ENCODE data around the gene EGFL7. TPM values are rescaled to one million over a fixed set of nuclear protein-coding genes. Genes with fewer than 3 reads are reported as not detected.
A peak's percentile ranks its signal among the peaks of the same experiment; 100 is the strongest.

EGFL7 gene
- total and polyA plus RNA-seq, 2 of the 8 experiments (the other 6 are each of a cell fraction or from before 2014, with no cell fraction given), result 37.8 to 53.4 TPM

- Histone ChIP-seq H4K91ac (replicated peaks; ENCODE audit: insufficient read length, low read length) (no peak overlapping the region), H3K79me1 (ENCODE audit: low read depth, low read length) (no peaks in the 10 kb centered on the region), H3K18ac (ENCODE audit: extremely low read depth, low read length) (no peak overlapping the region), H2BK15ac (ENCODE audit: low read length) (no peak overlapping the region), H3K4me1 (replicated peaks in 1 of 4; ENCODE audit: control insufficient read depth in 3 of 4, insufficient read depth in 4 of 4, low read length in 3 of 4) (peaks cover 0 to 4% (median 0%) of the 10 kb centered on the region in 4 experiments; a peak in 1 of 7 replicates), H3K4ac (replicated peaks; ENCODE audit: insufficient read length, low read depth, low read length) (no peak overlapping the region), H3K27ac (ENCODE audit: low read depth, low read length) (no peak overlapping the region), H2BK20ac (ENCODE audit: low read length) (no peak overlapping the region), H2BK5ac (ENCODE audit: low read depth, low read length) (no peak overlapping the region), H2BK120ac (replicated peaks; ENCODE audit: low read depth, low read length) (no peak overlapping the region), H3K79me2 (ENCODE audit: control insufficient read depth in 1 of 2, insufficient read depth in 2 of 2, low read length in 2 of 2) (no peaks in the 10 kb centered on the region), H3K4me2 (ENCODE audit: insufficient read depth in 1 of 2, low read depth in 2 of 2, low read length in 2 of 2) (no peak overlapping the region), H3K9ac (replicated peaks in 1 of 4; ENCODE audit: extremely low read depth in 1 of 4, low read depth in 3 of 4, low read length in 3 of 4) (no peak overlapping the region), H2AK5ac (ENCODE audit: low read depth, low read length) (no peak overlapping the region), H3K9me3 (ENCODE audit: insufficient read depth in 2 of 2, low read depth in 1 of 2, low read length in 1 of 2) (no peaks in the 10 kb centered on the region), H3K56ac (replicated peaks; ENCODE audit: insufficient read length, low read depth, low read length) (no peak overlapping the region), H3K23ac (ENCODE audit: insufficient read length) (no peak overlapping the region), H3K36me3 (ENCODE audit: control insufficient read depth in 2 of 4, insufficient read depth in 4 of 4, low read length in 3 of 4) (no peaks in the 10 kb centered on the region; a peak in 2 of 8 replicates), H3K23me2 (ENCODE audit: low read depth, low read length) (no peaks in the 10 kb centered on the region), H3K27me3 (replicated peaks in 1 of 4; ENCODE audit: control insufficient read depth in 3 of 4, extremely low read depth in 1 of 4, insufficient read depth in 3 of 4, low read length in 3 of 4) (no peaks in the 10 kb centered on the region), H2AFZ (ENCODE audit: low read length) (no peak overlapping the region), H2BK12ac (ENCODE audit: low read depth, low read length) (no peak overlapping the region), H3K14ac (ENCODE audit: insufficient read length) (no peak overlapping the region), H4K5ac (ENCODE audit: insufficient read length, low read depth, low read length) (no peak overlapping the region), H4K8ac (ENCODE audit: extremely low read depth, insufficient read depth, low read length) (peak overlapping the region; percentile 25; the same call in 1 of the 2 replicates), H4K20me1 (replicated peaks in 1 of 2; ENCODE audit: control insufficient read depth in 1 of 2, insufficient read depth in 2 of 2, low read length in 2 of 2) (peaks cover 0 to 2% of the 10 kb centered on the region in 2 experiments), H3K4me3 (ENCODE audit: extremely low read depth in 1 of 4, insufficient read depth in 2 of 4, low read depth in 3 of 4, low read length in 4 of 4) (no peak overlapping the region)
- WGBS, 2 experiments (ENCODE audit: extremely low coverage in 1 of 2, insufficient coverage in 1 of 2, insufficient read length in 1 of 2, insufficient replicate concordance in 2 of 2, low coverage in 1 of 2, low lambda C conversion rate in 2 of 2, missing lambda C conversion rate in 1 of 2), result 91% methylated on average over 13 of the region's 13 CpGs; no CpG with 5 or more reads in 1 of the 2 experiments
- CTCF ChIA-PET (ENCODE audit: partially characterized antibody), result interaction anchor here (0.7 to 6.5 kb wide), 12 partner anchors 9 to 1459 kb away, joined by 3 to 125 read pairs (median 6); partner anchors contain the start of gene AGPAT2
- DNase-seq (ENCODE audit: low read depth in 1 of 2, low spot score in 2 of 2) (no peak), FAIRE-seq (no peak)
- POLR2A ChIA-PET (ENCODE audit: partially characterized antibody), result interaction anchor here (0.7 to 1.2 kb wide), 4 partner anchors 8 to 52 kb away, joined by 3 to 4 read pairs (median 3); no protein-coding TSS in a partner anchor
- TF ChIP-seq SP4 (IDR thresholded peaks at IDR 0.05; ENCODE audit: low read length), result no peak
- TF ChIP-seq FOSL1 (IDR thresholded peaks at IDR 0.05; ENCODE audit: insufficient read depth, low read depth, low read length), result no peak
- no peak for TF ChIP-seq SAP30 (IDR thresholded peaks at IDR 0.05; ENCODE audit: insufficient read depth, insufficient replicate concordance, low read length)
- TF ChIP-seq CREB1 (IDR thresholded peaks at IDR 0.05), result no peak
- no peak for TF ChIP-seq PHF8 (conservative IDR thresholded peaks at IDR 0.05; ENCODE audit: low read depth, low read length)
- no peak for TF ChIP-seq EGR1 (IDR thresholded peaks at IDR 0.05; ENCODE audit: borderline replicate concordance, low read depth, low read length)
- TF ChIP-seq CTBP2 (IDR thresholded peaks at IDR 0.05; ENCODE audit: borderline replicate concordance, insufficient read depth, insufficient read length, low read length), result no peak
- TF ChIP-seq SIRT6 (IDR thresholded peaks at IDR 0.05; ENCODE audit: low read length), result no peak
- TF ChIP-seq, protein P1, sequence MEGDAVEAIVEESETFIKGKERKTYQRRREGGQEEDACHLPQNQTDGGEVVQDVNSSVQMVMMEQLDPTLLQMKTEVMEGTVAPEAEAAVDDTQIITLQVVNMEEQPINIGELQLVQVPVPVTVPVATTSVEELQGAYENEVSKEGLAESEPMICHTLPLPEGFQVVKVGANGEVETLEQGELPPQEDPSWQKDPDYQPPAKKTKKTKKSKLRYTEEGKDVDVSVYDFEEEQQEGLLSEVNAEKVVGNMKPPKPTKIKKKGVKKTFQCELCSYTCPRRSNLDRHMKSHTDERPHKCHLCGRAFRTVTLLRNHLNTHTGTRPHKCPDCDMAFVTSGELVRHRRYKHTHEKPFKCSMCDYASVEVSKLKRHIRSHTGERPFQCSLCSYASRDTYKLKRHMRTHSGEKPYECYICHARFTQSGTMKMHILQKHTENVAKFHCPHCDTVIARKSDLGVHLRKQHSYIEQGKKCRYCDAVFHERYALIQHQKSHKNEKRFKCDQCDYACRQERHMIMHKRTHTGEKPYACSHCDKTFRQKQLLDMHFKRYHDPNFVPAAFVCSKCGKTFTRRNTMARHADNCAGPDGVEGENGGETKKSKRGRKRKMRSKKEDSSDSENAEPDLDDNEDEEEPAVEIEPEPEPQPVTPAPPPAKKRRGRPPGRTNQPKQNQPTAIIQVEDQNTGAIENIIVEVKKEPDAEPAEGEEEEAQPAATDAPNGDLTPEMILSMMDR (IDR thresholded peaks at IDR 0.05; ENCODE audit: control extremely low read depth in 1 of 3, insufficient read depth in 1 of 3, low read depth in 1 of 3, low read length in 3 of 3), result no peak
- TF ChIP-seq NRF1 (IDR thresholded peaks at IDR 0.05; ENCODE audit: low read depth, low read length), result no peak
- TF ChIP-seq ZNF274 (IDR thresholded peaks at IDR 0.05; ENCODE audit: borderline replicate concordance, extremely low read depth, low read length), result no peak
Measured at GRCh38 chr9:136676297-136676794, 13.6 kb downstream of the EGFL7 start.
